Activated gamma-delta T cell treated with Interleukin-2 at 50 U/mL for 16 hours (primary cell): Measurements from ENCODE around the gene RYR3.

Source experiments
- DNase-seq: peaks from one replicate; pipeline ENCODE4 v3.0.0-alpha.2; 2020

The RYR3 gene

DNA sequence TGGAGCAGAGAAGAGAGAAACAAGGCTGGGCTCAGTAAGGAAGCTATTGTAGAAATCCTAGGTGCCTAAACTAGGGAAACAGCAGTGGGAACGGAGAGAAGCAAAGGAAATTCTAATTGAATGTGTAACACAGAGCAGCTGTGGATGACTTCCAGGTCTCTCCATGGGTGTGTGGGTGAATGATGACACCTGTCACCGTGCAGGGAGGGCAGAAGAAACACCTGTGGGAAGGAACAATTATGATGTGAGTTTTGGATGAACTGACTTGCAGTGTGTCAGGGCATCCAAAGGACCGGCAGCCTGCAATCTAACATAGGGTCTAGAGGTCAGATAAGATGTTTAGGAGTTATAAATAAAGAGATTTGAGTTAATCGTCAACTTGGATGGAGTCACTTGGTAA lies 144.2 kb downstream of the RYR3 start:
- DNase-seq: no peak

DNA sequence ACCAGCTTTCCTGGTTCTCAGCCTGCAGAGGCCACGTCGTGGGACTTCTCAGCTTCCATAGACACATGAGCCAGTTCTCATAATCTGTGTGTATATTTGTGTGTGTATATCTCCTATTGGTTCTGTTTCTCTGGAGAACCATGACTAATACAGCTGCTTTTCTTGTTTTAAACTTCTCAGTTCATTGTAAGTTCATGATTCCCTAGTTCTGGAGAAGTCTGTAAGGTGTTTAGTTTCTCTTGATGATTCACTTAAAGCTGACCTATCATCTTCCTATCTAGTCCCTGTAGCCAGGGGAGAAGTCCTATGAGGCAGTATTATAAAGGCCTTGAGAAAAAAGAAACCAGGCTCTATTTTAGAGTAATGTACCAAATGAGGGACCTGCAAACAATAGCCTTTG lies 147.7 kb downstream of the RYR3 start:
- no peak for DNase-seq

DNA sequence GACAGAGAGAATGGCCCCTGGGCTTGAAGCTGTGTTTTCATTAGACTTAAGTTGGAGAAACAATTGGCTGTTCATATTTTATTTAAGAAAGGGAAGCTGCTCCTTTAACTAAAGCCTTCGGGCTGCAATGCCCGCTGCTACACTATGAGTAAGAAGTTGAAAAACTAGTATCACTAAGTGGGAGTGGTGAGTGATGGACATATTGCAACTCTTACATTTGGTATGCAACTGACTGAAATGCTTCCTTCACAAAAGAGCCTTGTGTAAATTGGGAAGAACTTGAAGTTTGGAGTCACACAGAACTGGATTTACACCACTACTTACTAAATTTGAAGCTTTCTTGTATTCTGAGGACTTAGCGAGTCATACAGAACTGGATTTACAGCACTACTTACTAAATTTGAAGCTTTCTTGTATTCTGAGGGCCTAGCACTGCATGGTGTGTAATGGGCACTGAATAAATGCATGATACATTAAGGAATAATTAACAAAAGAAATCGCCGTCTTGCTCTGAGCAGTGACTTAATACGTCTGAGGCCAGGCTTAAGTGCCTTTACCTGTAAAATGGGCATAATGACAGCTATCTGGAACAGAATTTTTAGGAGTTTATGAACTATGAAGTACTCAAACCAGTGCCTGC lies 149.5 kb downstream of the RYR3 start:
- no peak for DNase-seq

DNA sequence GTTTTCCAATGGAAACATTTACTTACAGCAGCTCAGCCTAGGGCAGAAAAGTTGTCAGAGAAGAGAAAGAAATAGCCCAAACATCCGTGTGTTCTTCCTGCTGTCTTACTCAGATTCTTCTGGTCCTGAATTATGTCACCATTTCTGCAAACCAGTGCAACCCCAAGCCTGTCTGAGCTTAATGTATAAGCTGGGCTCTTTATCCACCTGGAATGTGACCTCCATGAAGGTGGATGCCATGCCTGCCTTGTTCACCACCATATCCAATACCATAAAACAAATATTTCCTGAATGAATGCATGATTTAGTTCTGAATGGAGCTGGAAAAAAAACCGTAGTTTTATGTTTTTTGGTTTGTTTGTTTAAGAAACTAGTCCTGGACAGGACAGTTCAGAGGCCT lies 150.9 kb downstream of the RYR3 start:
- DNase-seq: no peak

DNA sequence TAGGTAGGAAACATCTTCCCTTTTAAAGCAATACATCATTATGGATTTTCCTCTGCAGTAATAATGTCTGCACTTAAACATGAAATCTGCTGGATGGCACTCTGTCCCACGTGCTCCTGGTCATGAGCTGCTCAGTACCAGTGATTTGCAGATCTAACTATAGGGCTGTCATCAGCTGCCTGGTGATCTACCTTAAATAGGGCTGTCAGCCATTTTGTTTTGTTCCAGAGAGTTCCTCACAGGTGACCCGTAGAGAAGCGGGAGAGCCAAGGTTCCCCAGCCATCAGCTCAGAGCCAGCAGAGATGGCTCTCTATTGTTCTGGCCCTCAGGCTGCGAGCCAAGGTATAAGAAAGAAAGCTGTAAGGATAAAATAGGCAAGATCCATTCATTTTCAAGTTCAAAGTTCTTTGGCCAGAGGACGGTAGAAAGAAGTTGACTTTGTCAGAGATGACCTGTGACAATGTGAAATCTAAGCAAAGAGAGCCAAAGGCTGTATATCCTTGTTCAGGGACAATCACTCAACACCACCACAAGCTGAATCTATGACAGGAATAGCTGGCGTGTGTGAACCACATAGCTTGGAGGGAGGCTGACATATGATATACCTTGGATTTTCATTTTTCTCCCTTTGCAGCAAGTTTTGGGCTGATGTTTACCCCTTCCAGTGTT lies 156.5 kb downstream of the RYR3 start:
- no peak for DNase-seq

DNA sequence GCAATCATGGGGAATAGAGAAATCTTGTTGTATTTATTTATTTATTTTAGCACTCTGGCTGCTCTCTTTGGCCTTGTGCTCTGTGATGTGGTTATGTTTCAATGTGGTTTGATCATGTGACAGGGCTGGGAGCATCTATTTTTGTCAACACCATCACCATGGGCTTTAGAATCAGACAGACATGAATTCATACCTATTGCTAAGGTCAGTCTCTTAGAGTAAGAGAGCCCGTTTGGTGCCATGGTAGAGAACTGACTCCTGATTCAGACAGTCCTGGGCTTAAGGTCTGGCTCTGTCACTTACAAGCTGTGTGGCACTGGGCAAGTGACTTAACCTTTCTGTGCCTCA lies 157.0 kb downstream of the RYR3 start:
- DNase-seq: no peak

DNA sequence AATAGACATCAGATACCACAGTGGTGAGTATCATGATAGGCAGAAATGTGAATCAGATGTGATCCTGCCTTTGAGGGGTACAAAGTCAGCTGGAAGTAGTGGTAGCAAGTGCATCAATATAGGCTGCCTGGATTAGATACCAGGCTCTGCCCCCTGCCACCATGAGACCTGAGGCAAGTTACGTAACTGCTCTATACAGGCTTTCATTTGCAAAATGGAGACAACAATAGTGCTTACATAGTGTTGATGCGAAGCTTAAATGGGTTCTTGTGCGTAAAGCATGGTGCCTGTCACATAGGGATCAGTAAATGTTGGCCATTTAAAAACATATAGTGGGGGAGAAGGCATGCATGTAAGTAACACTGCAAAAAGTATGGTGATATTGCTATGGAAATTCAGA lies 158.0 kb downstream of the RYR3 start:
- no peak for DNase-seq

DNA sequence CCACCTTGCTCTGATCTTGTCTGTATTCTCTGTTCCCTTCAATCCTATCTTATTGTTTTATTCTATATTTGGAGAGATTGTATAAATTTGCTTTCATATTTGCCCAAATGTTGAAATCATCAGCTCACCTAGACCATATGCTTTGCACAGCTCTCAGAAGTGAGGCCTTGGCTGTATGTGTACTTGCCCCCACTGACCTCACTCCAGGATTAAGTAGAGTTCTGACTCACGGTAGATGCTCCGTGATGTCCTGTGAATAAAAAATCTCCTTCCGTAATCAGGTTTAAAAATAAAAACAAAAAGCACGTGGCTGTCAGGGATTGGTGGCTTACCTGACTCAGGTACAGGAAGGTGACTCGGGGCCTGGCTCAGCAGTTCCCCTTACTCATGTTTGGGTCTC lies 162.2 kb downstream of the RYR3 start:
- no peak for DNase-seq

DNA sequence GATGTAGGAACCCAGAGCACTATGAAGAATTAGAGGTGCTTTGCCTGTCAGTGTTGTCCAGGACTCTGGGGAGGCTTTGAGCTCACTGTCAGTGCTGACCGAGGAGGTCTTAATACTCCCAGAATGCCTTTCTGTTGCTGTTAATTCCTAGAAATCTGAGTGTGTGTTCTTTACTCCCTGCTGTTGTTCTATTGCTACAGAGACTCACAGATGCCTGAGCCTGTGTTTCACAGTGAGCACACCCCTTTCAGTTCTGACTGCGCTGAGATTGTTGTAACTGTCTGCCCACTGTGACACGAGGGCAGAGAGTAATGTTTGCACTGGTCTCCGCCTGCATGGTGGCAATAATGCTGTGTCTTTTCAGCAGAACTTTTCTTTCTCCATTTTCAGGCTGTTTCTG lies 162.9 kb downstream of the RYR3 start:
- no peak for DNase-seq

DNA sequence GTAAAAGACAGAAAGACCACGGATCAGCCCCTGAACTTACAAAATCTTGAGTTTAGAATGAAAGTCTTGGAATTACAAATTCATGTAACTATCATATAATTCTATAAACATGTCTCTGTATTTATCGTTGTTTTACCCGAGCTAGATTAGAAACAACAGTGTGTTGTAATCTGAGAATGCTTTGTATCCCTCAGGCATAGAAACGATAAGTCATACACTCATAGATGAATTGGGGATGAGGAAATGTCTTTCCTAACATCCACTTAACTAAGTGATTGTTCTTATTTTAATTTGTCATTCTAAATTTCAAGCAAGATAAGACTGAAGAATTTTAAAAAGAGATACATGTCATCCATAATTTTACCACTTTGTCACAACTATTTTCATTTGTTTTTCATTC lies 165.3 kb downstream of the RYR3 start:
- DNase-seq: no peak

DNA sequence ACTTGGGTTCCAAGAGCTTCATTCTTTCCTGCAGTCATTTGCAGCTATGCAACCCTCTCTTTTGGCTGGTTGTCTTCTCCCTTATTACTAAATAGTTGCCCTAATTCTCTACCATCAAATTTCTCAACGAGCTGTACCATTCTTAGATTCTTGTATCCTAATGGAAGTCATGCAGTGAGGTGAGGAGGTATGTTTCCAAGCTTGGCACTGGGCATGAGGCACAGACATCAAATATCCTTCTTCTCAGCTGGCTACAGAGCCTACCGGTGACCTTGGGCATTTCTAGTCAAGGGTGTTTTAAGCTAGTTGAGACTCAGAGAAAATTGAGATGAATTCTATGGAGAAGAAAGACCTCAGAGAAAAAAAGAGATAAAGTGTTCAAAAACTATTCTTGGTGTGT lies 166.1 kb downstream of the RYR3 start:
- DNase-seq: no peak

DNA sequence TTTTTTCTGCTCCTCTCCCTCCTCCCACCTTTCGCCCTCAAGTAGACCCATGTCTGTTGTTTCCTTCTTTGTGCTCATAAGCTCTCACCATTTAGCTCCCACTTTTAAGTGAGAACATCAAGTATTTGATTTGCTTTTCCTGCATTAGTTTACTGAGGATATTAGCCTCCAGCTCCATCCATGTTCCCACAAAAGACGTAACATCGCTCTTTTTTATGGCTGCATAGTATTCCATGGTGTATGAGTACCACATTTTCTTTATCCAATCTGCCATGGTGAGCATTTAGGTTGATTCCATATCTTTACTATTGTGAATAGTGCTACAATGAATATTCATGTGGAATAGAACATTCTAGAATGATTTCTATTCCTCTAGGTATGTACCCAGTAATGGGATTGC lies 178.6 kb downstream of the RYR3 start:
- no peak for DNase-seq

DNA sequence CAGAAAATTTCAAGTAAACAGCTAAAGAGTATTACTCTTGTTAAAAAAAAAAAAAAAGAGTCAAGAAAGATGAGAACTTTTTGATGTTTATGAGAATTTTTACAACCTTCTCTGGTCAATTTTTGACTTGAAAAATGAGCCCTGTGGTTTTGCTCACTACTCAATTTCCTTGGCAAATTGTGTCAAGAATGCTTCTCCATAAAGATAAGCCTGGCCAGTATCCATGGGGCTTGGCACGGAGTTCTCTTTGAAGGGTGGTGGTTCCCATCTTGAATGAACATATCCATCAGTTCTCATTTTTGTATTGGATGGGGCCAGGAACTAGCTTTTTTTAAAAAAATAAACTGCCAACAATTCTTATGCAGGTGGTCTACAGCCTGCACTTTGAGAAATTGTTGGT lies 179.9 kb downstream of the RYR3 start:
- no peak for DNase-seq

DNA sequence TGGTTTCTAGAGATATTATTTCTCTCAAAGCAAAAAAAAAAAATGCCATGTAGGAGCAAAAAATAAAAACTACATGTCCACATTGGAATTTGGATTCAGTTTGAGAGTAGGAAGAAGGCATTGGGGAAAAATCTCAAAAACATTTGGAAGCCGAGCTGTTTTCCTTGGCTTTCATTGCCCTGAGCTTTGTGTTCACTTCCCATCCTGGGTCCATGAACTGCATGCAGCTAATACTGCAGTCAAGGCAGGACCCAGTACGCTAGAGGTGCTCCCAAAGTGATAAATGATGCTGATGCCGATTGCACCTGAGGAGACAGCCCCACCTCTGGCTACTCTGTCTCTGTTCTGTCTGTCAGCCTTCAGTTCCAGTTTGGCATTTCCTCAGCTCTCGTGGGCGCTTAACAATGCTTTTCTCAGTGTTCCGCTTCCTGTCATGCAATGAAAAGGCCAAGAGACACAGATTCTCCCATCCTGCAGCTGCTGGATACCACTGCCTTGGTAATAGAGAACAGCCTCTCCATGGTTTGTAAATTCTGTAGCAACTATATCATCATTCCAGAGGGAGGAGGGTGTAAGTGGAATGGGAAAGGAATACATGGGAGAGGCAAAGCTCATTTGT lies 181.8 kb downstream of the RYR3 start:
- no peak for DNase-seq

DNA sequence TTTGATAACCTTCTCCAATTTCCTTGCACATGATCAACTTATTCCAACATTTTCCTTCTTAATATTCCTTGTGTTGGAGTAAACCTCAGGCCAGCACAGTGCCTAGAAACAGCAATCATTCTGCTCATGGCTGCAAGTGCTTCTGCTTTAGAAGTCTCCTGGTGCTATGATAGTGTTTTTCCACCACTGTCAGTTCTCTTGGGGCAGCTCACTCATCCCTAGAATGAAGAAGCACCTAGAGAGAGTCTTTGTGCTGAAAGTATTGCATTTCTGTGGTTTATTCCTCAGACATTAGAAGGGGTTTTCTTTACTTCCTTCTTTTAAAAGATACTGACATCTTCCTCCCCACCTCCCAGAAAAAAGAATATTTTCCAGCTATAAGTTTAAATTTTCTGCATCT lies 183.5 kb downstream of the RYR3 start:
- DNase-seq: no peak

DNA sequence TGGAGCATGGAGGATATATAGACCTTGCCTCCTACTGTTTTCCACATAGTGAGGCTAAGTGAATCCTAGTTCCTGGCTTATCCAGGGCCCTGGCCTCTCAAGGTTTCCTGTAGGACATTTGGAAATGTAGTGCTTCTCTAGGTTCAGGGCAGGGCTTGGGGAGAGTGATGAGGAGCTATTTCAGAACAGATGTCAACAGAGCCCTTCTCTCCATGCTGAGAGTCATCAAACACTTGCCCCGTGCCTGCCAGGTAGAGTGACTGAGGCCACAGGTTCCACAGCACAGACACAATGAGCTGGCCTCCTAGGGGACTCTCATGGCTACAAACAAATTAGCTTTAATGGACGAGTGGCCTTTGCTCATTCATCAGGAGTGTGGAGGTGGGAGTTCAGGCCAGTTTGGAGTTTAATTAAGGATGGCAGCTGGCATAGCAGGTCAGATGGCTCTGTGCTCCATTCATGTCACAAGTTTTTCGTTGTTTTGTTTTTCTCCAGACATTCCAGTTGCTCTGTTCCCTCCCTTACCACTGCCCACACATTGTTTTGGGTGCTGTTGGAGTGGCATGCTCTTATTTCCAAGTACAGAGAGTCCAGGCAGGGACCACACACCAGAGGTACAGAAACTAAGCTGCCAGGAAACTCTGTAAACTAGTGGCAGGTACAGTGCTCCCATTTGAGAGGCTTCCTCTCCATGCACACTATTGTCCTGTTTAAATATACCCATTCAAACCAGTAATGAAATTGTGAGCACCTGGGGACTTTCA lies 189.8 kb downstream of the RYR3 start:
- no peak for DNase-seq

DNA sequence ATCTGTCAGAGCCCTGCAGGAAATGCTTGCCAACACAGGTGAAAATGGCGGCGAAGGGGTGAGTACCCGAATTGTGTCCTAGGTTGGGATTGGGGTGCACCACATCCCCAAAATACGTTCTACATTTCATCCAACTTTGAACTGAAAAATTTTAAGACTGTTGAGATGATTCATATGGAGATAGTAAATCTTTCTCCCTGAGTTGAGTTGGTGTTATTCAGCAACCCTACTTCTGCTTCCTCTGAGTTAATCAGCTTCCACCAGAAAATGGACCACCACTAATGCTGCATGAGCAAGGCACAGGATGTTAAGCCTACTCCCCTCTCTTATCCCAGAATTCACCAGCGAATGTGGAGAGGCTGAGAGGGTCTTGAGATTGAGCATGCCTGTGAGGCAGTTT lies 192.9 kb downstream of the RYR3 start:
- DNase-seq: no peak

DNA sequence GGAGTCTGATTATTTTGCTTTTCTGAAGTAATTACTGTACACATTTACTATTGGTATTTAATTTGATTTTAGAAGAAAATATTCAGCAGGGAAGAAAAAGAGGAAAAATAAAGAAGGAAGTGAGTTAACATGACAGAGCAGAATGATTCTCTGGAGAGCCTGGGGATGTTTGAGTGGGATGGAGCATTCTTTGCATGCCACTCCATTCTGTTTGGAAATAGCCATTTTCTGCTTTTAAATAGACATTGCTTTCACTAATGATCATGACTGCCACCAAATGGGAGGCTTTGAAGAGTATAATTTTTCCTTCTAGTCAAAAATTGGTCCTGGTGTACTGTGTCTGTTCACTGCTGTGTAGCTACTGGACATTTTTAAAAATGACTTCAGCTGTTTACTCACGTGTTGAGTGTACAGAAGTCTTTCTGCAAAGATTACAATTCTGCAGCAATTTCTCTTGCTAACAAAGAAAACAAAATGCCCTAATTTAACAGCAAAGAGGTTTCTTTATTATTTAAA lies 196.1 kb downstream of the RYR3 start:
- DNase-seq: no peak

DNA sequence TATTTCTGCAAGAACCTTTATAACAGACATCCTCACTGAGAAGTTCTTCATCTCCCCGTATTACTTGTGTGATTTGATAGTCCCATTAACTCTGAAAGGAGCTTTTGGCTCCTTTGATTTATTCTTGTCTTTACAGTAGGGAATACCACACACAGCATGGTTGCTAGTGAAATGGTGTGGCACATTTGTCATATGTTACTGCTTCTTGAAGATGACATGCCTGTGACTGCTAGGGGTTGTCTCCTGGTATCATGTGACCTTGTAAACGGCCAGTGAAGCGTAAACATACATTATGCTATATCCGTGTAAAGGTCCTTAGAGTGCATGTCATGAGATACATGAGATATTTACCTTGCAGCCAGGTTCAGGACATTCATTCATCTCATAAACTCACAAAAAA lies 197.9 kb downstream of the RYR3 start:
- DNase-seq: no peak

DNA sequence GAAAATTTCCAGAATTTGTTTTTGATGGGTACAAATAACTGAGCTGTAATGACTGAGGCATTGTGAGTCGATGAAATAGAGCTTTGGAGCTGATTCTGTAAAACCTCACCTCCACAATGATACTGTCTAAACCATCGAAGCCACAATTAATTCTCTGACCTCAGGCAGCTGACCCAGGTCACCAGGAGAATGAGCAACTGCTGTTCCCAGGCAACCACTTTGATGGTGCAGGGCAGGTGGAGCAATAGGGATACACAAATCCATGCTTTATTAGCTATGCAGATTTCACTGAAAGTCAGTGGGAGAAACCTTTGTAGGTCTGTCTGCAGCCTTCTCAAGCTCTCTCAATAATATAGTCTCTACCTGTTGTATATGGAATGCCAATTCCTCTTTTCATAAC lies 204.4 kb downstream of the RYR3 start:
- DNase-seq: no peak

DNA sequence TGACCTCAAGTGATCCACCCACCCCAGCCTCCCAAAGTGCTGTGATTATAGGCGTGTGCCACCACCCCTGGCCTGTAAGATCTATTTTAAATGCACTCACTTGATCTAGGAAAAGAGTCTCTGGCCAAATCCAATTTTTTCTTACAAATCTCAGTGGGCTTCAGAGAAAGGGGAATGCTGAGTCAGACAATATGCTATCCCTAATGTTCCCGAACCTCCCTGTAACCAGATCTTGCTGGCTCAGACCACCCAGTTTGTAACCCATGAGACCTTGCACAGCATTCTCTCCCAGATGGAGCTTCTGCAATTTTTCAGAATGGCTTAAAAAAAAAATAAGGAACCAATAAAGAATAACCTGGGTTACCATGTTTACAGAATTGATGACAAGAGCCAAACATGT lies 205.8 kb downstream of the RYR3 start:
- no peak for DNase-seq

DNA sequence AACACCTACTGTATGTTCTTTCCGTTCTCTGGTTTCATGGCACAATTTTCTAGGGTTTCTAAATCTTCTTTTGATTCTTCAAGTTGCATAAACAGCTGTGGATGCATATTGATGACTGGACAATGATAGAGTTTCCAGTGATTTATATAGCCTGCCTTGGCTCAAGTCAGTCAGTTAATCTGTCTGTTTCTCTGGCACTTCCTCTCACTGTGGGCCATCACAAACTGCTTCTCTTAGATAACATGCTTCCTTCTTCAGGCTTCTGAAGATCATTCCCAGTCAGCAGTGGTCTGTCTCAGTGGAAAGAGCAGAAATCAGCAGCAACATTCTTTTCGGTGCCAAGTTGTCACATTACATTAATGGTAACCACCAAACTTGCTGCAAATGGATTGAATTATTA lies 207.2 kb downstream of the RYR3 start:
- DNase-seq: no peak

DNA sequence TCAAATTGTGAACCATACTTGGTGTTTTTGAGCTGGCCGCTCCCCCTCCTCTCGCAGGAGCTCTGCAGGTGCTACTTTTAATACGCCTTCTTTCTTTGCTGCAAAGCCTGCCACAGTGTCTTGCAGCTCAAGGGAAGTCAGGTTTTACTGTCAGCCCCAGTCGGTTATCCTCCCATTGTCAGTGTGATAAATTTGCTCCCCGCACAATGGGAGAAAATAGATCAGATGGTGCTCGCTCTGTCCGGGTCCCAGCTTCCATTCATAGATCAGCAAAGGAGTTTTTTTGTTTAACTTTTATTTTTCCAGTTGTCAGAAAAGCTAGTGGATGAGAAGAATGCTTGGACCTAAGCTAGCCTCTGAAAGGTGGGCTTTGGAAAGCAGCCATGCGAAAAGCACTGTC lies 207.7 kb downstream of the RYR3 start:
- DNase-seq: no peak

DNA sequence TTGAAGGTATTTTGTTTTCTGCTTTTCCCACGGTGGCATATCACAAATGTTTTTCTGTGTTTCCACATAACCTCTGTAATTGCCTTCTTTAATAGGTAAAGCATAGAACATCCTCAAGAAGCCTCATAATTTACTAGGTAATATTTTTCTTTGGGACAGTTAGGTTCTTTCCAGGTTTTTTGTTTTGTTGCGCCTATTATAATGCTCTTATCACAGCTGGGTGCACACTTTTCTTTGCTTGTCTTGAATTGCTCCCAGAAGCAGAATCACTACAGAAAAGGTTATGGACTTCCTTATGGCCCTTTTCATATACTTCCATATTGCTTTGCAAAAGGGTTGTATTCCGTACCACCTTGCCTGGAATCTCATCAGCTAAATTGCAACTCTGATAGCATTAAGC lies 213.5 kb downstream of the RYR3 start:
- DNase-seq: no peak
